Endothelial cell of umbilical vein (primary cell): ENCODE results near the gene AGFG2.

Experiments
- EZH2 ChIP-seq: IDR thresholded peaks from 2 replicates; pipeline ENCODE4 v1.6.1; 2012; ENCODE audit warnings: borderline replicate concordance, low read depth, mild to moderate bottlenecking, moderate library complexity, low read length, inconsistent platforms; ENCODE audit not compliant: severe bottlenecking
- POLR2A ChIP-seq: IDR thresholded peaks from 2 replicates; pipeline ENCODE4 v1.6.1; 2012; ENCODE audit warnings: low read depth, mild to moderate bottlenecking, control low read depth, low read length
- TF ChIP-seq, protein P1 (sequence below), 2 donors: IDR thresholded peaks; 1 replicate in 1 of 2; 2 replicates in 1 of 2; pipeline ENCODE4 v1.5.1; 2011; ENCODE audit warnings: low read length in 2 of 2, mild to moderate bottlenecking in 2 of 2, moderate library complexity in 2 of 2, control low read depth in 1 of 2, inconsistent platforms in 1 of 2, low read depth in 1 of 2; ENCODE audit not compliant: insufficient read depth in 1 of 2; ENCODE audit errors: extremely low read depth in 1 of 2

DNA sequence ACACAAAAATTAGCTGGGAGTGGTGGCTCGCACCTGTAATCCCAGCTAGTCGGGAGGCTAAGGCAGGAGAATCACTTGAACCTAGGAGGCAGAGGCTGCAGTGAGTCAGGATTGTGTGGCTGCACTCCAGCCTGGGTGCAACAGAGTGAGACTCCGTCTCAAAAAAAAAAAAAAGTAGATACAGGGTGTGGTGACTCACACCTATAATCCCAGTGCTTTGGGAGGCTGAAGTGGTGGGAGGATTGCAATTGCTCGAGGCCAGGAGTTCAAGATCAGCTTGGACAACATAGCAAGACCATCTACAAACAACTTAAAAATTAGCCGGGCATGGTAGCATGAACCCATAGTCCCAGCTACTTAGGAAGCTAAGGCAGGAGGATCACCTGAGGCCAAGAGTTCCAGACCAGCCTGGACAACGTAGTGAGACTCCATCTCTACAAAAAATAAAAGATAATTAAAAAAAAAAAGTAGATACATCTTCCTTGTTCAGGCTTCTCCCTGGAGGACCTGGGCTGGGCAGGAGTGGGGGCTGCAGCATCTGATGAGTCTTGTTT, 75.4 kb downstream of the AGFG2 start:
- TF ChIP-seq, protein P1, sequence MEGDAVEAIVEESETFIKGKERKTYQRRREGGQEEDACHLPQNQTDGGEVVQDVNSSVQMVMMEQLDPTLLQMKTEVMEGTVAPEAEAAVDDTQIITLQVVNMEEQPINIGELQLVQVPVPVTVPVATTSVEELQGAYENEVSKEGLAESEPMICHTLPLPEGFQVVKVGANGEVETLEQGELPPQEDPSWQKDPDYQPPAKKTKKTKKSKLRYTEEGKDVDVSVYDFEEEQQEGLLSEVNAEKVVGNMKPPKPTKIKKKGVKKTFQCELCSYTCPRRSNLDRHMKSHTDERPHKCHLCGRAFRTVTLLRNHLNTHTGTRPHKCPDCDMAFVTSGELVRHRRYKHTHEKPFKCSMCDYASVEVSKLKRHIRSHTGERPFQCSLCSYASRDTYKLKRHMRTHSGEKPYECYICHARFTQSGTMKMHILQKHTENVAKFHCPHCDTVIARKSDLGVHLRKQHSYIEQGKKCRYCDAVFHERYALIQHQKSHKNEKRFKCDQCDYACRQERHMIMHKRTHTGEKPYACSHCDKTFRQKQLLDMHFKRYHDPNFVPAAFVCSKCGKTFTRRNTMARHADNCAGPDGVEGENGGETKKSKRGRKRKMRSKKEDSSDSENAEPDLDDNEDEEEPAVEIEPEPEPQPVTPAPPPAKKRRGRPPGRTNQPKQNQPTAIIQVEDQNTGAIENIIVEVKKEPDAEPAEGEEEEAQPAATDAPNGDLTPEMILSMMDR (IDR thresholded peaks at IDR 0.05; ENCODE audit: extremely low read depth in 1 of 2, insufficient read depth in 1 of 2, low read depth in 1 of 2, low read length in 2 of 2): no peak
- TF ChIP-seq EZH2 (no peak), POLR2A (no peak)
